ENCODE data around the gene PNMT. TPM values are rescaled to one million over a fixed set of nuclear protein-coding genes. Genes with fewer than 3 reads are reported as not detected.

PNMT gene
- total and polyA plus RNA-seq, 2 of the 13 experiments (the other 11 are each of a cell fraction or from before 2014, with no cell fraction given): 0.25 TPM; not detected in 1

DNA sequence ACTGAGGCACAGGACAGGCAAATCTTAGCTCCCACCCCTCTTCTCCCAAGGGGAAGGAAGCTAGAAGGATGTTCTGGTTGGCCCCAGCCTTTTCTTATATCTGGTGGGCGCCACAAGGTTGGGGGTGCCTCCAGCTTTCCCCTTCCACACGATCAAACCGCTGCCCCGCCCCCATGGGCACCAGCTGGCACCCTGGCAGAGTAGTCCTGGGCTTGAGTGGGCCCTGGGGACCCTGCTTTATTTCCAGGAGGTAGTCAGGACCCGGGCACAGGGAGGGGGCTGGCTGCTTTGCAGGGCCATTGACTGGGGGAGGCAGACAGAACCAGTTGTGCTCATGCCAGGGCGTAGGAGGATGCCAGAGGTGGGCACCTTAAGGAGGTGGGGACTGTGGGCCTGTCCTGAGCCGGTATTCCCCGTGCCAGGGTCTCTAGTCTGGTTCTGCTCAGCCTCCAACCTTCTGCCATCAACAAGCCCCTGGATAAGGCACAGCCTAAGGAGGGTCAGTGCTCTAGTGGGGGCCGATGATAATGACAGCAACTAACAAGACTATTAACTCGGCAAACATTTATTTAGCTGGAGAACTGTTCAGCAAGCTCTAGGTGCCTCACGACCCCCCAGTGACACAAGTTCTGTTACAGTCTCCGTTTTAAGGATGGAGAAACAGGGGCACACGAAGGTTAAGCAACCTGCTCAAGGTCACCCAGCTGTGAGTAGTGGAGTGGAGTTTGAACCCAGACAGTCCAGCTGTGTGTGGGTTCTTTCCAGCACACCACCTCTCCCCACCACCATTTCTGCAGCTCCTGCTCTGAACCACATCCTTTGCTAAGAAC is 49.1 kb upstream of the PNMT start (continued):
- TF ChIP-seq ZNF570 (CRISPR knock-in tag; IDR thresholded peaks at IDR 0.05; ENCODE audit: borderline replicate concordance) (no peak), SRF (IDR thresholded peaks at IDR 0.05; ENCODE audit: low read depth, low read length) (no peak), ZFP36 (IDR thresholded peaks at IDR 0.05; ENCODE audit: borderline replicate concordance, low read depth, low read length, partially characterized antibody) (no peak), DR1 (CRISPR knock-in tag; IDR thresholded peaks at IDR 0.05) (no peak), RBAK (CRISPR knock-in tag; IDR thresholded peaks at IDR 0.05) (no peak), ZKSCAN8 (CRISPR knock-in tag; IDR thresholded peaks at IDR 0.05; ENCODE audit: borderline replicate concordance) (no peak), PPARG (CRISPR knock-in tag; conservative IDR thresholded peaks at IDR 0.05) (no peak), ZFP90 (CRISPR knock-in tag; IDR thresholded peaks at IDR 0.05; ENCODE audit: borderline replicate concordance) (no peak), RELA (CRISPR knock-in tag; IDR thresholded peaks at IDR 0.05) (no peak), SP5 (CRISPR knock-in tag; IDR thresholded peaks at IDR 0.05; ENCODE audit: borderline replicate concordance, low read depth) (no peak), MED13 (CRISPR knock-in tag; IDR thresholded peaks at IDR 0.05) (no peak), CC2D1A (CRISPR knock-in tag; IDR thresholded peaks at IDR 0.05) (no peak), NBN (conservative IDR thresholded peaks at IDR 0.05) (no peak), ZNF776 (CRISPR knock-in tag; IDR thresholded peaks at IDR 0.05) (no peak), CREB1 (IDR thresholded peaks at IDR 0.05) (no peak), CREB1 (CRISPR knock-in tag; IDR thresholded peaks at IDR 0.05) (no peak)
- TF ChIP-seq, protein P1, sequence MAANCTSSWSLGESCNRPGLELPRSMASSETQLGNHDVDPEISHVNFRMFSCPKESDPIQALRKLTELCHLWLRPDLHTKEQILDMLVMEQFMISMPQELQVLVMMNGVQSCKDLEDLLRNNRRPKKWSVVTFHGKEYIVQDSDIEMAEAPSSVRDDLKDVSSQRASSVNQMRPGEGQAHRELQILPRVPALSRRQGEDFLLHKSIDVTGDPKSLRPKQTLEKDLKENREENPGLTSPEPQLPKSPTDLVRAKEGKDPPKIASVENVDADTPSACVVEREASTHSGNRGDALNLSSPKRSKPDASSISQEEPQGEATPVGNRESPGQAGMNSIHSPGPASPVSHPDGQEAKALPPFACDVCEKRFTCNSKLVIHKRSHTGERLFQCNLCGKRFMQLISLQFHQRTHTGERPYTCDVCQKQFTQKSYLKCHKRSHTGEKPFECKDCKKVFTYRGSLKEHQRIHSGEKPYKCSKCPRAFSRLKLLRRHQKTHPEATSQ (CRISPR knock-in tag; IDR thresholded peaks at IDR 0.05; ENCODE audit: borderline replicate concordance): no peak
- TF ChIP-seq, protein P2, sequence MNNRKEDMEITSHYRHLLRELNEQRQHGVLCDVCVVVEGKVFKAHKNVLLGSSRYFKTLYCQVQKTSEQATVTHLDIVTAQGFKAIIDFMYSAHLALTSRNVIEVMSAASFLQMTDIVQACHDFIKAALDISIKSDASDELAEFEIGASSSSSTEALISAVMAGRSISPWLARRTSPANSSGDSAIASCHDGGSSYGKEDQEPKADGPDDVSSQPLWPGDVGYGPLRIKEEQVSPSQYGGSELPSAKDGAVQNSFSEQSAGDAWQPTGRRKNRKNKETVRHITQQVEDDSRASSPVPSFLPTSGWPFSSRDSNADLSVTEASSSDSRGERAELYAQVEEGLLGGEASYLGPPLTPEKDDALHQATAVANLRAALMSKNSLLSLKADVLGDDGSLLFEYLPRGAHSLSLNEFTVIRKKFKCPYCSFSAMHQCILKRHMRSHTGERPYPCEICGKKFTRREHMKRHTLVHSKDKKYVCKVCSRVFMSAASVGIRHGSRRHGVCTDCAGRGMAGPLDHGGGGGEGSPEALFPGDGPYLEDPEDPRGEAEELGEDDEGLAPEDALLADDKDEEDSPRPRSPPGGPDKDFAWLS (CRISPR knock-in tag; IDR thresholded peaks at IDR 0.05; ENCODE audit: borderline replicate concordance): no peak
- TF ChIP-seq, protein P3, sequence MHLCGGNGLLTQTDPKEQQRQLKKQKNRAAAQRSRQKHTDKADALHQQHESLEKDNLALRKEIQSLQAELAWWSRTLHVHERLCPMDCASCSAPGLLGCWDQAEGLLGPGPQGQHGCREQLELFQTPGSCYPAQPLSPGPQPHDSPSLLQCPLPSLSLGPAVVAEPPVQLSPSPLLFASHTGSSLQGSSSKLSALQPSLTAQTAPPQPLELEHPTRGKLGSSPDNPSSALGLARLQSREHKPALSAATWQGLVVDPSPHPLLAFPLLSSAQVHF (CRISPR knock-in tag; IDR thresholded peaks at IDR 0.05): no peak
- TF ChIP-seq, protein P4, sequence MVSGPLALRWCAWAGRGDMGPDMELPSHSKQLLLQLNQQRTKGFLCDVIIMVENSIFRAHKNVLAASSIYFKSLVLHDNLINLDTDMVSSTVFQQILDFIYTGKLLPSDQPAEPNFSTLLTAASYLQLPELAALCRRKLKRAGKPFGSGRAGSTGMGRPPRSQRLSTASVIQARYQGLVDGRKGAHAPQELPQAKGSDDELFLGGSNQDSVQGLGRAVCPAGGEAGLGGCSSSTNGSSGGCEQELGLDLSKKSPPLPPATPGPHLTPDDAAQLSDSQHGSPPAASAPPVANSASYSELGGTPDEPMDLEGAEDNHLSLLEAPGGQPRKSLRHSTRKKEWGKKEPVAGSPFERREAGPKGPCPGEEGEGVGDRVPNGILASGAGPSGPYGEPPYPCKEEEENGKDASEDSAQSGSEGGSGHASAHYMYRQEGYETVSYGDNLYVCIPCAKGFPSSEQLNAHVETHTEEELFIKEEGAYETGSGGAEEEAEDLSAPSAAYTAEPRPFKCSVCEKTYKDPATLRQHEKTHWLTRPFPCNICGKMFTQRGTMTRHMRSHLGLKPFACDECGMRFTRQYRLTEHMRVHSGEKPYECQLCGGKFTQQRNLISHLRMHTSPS (CRISPR knock-in tag; IDR thresholded peaks at IDR 0.05; ENCODE audit: low read depth): 0 out of 2 replicates have a peak, but pooled peaks have one; percentile 12
- TF ChIP-seq, protein P5, sequence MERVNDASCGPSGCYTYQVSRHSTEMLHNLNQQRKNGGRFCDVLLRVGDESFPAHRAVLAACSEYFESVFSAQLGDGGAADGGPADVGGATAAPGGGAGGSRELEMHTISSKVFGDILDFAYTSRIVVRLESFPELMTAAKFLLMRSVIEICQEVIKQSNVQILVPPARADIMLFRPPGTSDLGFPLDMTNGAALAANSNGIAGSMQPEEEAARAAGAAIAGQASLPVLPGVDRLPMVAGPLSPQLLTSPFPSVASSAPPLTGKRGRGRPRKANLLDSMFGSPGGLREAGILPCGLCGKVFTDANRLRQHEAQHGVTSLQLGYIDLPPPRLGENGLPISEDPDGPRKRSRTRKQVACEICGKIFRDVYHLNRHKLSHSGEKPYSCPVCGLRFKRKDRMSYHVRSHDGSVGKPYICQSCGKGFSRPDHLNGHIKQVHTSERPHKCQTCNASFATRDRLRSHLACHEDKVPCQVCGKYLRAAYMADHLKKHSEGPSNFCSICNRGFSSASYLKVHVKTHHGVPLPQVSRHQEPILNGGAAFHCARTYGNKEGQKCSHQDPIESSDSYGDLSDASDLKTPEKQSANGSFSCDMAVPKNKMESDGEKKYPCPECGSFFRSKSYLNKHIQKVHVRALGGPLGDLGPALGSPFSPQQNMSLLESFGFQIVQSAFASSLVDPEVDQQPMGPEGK (CRISPR knock-in tag; IDR thresholded peaks at IDR 0.05): peak; percentile 44
